Measurements from ENCODE around the gene LASP1NB.

The LASP1NB gene

GRCh38 chr17:38925263-38925995 lies at the start of gene LASP1NB:
LASP1NB (plus strand) TSS chr17:38925614.
- no peak for DNase-seq

GRCh38 chr17:38877130-38877851 lies 48.1 kb upstream of the LASP1NB start:
- no peak for DNase-seq

GRCh38 chr17:38879878-38880665 lies 45.3 kb upstream of the LASP1NB start:
- DNase-seq: no peak

- no peak for DNase-seq
Measured at GRCh38 chr17:38881600-38882191, 43.7 kb upstream of the LASP1NB start.

- no peak for DNase-seq
Measured at GRCh38 chr17:38882870-38883269, 42.5 kb upstream of the LASP1NB start.

GRCh38 chr17:38883592-38884526 lies 41.6 kb upstream of the LASP1NB start:
- DNase-seq: no peak

GRCh38 chr17:38885044-38885727 lies 40.2 kb upstream of the LASP1NB start:
- no peak for DNase-seq

- no peak for DNase-seq
Measured at GRCh38 chr17:38885728-38886642, 39.4 kb upstream of the LASP1NB start.

- DNase-seq: no peak
Measured at GRCh38 chr17:38886643-38887010, 38.8 kb upstream of the LASP1NB start.

GRCh38 chr17:38888842-38889241 lies 36.6 kb upstream of the LASP1NB start:
- no peak for DNase-seq

- DNase-seq: no peak
Measured at GRCh38 chr17:38889745-38890409, 35.5 kb upstream of the LASP1NB start.

- DNase-seq: no peak
Measured at GRCh38 chr17:38890410-38890746, 35.0 kb upstream of the LASP1NB start.

GRCh38 chr17:38891441-38891840 lies 34.0 kb upstream of the LASP1NB start:
- no peak for DNase-seq

GRCh38 chr17:38892083-38892482 lies 33.3 kb upstream of the LASP1NB start:
- no peak for DNase-seq

- no peak for DNase-seq
Measured at GRCh38 chr17:38892620-38893019, 32.8 kb upstream of the LASP1NB start.

- no peak for DNase-seq
Measured at GRCh38 chr17:38893113-38893512, 32.3 kb upstream of the LASP1NB start.

- DNase-seq: no peak
Measured at GRCh38 chr17:38893607-38894006, 31.8 kb upstream of the LASP1NB start.

- DNase-seq: no peak
Measured at GRCh38 chr17:38894276-38894675, 31.1 kb upstream of the LASP1NB start.

GRCh38 chr17:38896346-38896954 lies 29.0 kb upstream of the LASP1NB start:
- no peak for DNase-seq

- DNase-seq: no peak
Measured at GRCh38 chr17:38897176-38897575, 28.2 kb upstream of the LASP1NB start.

All from SHP77 treated with DMSO at 0.1 percent for 48 hours (cell line).